Measurements from ENCODE around the gene CDC42SE2.

DNA sequence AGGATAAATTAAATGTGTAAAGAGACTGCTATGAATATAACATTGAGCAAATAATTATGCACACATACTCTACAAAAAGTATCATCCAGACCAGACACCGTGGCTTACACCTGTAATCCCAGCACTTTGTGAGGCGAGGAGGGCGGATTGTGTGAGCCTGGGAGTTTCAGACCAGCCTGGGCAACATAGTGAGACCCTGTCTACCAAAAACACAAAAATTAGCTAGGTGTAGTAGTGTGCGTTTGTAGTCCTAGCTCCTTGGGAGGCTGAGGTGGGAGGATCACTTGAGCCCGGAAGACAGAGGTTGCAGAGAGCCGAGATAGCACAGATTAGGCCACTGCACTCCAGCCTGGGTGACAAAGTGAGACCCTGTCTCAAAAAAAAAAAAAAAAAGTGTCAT lies 2.4 kb upstream of the CDC42SE2 start:
- no peak for TF ChIP-seq POLR2AphosphoS5 (IDR thresholded peaks at IDR 0.05; ENCODE audit: insufficient read depth in 1 of 2, low read depth in 1 of 2)
- TF ChIP-seq CTCF (IDR thresholded peaks at IDR 0.05): no peak
- no peak for TF ChIP-seq POLR2A (IDR thresholded peaks at IDR 0.05)
